22Rv1 (cell line): ENCODE results near the gene LRRC45.
"Not testable (repeated sequence)": the region's sequence is repeated elsewhere in the genome, so short reads cannot be mapped to it uniquely, and the experiment has no call there.

ENCODE experiments used
- H3K27ac ChIP-seq: fragments of 450-650 bp; 2 replicates; pipeline ENCODE4 v1.5.1; 2017
- ZFX ChIP-seq: fragments of 450-650 bp; IDR thresholded peaks from 2 replicates; pipeline ENCODE4 v1.6.1; 2017; ENCODE audit warnings: antibody characterized with exemption, borderline replicate concordance
- TF ChIP-seq, protein P1 (sequence below): fragments of 450-650 bp; IDR thresholded peaks from 2 replicates; pipeline ENCODE4 v1.5.1; 2017; ENCODE audit warnings: mild to moderate bottlenecking

The LRRC45 gene

GRCh38 chr17:82036634-82037091 is 13.6 kb downstream of the LRRC45 start:
- TF ChIP-seq ZFX, result no peak
- TF ChIP-seq, protein P1, sequence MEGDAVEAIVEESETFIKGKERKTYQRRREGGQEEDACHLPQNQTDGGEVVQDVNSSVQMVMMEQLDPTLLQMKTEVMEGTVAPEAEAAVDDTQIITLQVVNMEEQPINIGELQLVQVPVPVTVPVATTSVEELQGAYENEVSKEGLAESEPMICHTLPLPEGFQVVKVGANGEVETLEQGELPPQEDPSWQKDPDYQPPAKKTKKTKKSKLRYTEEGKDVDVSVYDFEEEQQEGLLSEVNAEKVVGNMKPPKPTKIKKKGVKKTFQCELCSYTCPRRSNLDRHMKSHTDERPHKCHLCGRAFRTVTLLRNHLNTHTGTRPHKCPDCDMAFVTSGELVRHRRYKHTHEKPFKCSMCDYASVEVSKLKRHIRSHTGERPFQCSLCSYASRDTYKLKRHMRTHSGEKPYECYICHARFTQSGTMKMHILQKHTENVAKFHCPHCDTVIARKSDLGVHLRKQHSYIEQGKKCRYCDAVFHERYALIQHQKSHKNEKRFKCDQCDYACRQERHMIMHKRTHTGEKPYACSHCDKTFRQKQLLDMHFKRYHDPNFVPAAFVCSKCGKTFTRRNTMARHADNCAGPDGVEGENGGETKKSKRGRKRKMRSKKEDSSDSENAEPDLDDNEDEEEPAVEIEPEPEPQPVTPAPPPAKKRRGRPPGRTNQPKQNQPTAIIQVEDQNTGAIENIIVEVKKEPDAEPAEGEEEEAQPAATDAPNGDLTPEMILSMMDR, result no peak
- H3K27ac ChIP-seq, result peak overlapping the region; percentile 97

DNA sequence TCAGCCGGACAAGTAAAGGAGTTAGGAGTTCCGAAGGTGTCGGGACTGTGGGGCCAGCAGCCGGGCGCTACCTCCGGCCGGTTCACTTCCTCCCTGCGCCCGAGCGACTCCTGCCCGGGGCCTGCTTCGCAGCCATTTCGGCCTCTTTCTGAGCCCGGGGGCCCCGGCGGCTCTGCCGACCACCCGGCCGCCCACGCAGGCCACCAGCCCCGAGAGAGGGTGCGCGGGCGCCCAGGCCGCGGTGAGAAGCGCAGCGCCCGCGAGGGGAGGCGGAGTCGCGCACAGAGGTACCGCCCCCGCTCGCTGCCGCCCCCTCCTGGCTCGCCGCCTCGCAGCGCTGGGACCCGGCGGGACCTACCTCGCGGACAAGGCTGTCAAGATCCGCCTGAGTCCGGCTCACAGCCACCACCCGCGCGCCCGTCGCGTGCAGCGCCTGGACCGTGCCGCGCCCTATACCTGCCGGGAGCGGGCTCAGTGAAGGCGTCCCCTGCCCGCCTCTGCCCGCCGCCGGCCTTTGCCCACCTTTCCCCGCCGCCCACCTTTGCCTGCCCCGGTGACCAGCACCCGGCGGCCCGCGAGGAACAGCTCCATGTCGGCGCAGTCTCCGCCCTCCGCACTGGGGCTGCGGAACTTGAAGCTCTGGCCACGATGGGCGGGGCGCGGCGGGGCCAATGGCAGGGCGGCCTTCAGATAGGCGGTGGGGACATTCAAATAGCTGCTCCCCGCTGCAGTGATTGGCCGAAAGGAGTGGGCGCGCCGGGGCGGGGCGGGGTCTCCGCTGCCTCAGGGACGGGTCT is 14.2 kb downstream of the LRRC45 start, which contains the start of gene DCXR:
TSS of gene DCXR (minus strand) at position 606 of the 797 bp plus-strand sequence. CDS start at position 591, 15 bp downstream.
- H3K27ac ChIP-seq, result peak within 1 kb of the TSS; percentile 97
- no peak for TF ChIP-seq ZFX
- TF ChIP-seq, protein P1, result peak; percentile 96

DNA sequence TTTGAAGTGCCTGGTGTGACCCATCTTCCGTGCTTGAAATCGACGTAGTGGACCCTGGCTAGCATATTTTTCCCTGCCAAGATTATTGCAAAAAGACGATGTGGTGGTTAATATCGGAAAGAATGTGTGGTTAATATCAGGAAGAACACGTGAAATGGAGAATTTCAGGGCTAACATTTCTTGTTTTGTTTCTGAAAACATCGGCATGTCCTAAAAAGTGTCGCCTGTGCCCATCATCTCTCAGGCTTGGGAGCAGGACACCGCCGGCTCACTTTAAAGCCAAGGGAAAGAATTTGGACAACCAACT is 14.7 kb downstream of the LRRC45 start:
- peak overlapping the region; percentile 97 for H3K27ac ChIP-seq
- TF ChIP-seq, protein P1, result no peak
- no peak for TF ChIP-seq ZFX

DNA sequence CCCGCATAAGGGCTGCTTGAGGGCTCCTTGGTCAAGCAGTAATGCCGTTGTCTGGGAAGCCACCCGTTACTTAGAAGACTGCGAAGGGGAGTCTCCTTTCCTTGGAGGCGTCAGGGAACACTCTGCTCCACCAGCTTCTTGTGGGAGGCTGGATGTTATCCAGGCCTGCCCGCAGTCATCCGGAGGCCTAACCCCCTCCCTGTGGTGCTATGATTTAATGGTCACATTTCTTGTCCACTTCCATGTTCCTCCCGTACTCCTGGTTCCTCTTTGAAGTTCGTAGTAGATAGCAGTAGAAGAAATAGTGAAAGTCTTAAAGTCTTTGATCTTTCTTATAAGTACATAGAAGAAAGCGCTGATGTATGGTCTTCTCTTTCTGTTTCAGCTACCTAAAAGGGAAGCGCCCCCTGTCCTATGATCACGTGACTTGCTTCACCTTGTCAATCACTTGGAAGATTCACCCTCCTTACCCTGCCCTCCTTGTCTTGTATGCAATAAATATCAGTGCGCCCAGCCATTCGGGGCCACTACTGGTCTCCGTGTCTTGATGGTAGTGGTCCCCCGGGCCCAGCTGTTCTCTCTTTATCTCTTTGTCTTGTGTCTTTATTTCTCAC is 15.8 kb downstream of the LRRC45 start:
- not testable (repeated sequence) for H3K27ac ChIP-seq

DNA sequence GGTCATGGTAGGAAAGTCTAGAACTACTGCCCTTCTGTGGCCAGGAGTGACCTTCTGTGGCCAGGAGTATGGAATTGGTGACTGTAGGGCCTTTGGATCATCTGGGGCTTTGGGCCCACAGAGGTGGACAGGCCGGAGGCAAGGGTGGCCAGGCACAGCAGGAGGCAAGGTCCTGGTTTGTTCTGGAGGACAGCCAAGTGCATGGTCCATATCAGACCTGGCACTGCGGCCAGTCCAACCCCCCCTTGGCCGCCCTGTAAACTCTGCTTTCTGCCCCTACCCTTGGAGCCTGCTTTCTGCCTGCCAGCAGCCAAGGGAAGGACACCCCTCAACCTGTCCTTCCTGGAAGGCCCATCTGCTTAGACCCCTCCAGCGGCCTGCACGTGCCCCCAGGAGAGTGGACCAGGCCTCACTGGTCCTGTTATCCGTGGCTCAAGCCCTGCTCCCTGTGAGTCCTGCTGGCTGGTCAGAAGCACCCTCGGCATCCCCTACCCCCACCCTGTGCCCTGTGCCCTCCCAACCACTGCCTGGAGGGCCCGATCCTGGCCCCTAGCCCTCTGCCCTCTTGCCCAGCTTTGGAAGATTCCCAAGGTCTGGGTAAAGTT is 16.7 kb downstream of the LRRC45 start:
- H3K27ac ChIP-seq, result no peak overlapping the region
- TF ChIP-seq, protein P1, result no peak
- TF ChIP-seq ZFX, result no peak

DNA sequence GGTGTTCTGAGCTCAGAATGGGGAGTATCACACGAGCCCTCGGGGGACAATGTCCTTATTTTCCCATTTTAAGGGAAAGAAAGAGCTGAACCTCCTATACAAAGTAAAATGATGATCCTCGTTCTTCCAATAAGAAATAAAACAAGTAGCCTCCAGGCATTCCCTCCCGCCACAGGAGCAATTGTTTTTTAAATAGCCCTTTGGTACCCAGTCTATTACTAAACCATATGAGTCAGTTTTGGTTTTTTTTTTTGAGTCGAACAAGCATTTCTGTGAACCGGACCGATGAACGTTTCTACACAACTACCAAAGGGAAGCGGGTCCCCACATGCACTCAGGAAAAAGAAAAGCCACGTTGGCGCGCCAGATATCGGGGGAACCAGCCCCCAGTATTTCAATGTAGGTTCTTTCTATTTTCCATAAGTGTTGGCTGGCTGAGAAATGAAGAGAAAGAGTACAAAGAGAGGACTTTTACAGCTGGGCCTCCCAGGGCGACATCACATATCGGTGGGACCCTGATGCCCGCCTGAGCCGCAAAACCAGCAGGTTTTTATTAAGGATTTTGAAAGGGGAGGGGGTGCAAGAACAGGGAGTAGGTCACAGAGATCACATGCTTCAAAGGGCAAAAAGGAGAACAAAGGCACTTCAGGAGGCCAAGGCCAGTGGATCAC is 18.2 kb downstream of the LRRC45 start:
- TF ChIP-seq, protein P1, result no peak
- no peak for TF ChIP-seq ZFX
- H3K27ac ChIP-seq, result no peak overlapping the region

DNA sequence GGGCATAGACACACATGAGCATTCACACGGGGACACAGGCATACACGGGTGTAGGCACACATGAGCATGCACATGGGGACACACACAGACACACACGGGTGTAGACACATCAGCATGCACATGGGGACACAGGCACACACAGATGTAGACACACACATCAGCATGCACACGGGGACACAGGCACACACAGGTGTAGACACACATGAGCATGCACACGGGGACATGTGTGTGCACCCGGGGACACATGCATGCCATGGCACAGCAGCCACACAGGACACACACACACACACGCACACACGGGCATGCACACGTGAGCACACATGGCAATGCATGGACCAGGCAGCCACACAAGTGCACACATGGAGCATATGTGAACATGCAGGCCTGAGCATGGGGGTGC is 19.5 kb downstream of the LRRC45 start:
- no peak overlapping the region for H3K27ac ChIP-seq
- TF ChIP-seq, protein P1, result no peak
